K562 (cell line): ENCODE data around the gene TIMM10. TPM values are rescaled to one million over a fixed set of nuclear protein-coding genes. Genes with fewer than 3 reads are reported as not detected.

ENCODE experiments used
- ATAC-seq: fragments of 200-7000 bp; cut with Tn5 transposase; 3 replicates; pipeline ENCODE4 v1.9.1; 2020; ENCODE audit warnings: moderate library complexity
- BruUV-seq: library from RNA; stranded (reverse); fragments of 400-500 nt; replicated peaks from 2 replicates; lab custom pipeline; 2021; lab: Mats Ljungman, UMichigan
- CTCF ChIA-PET: fragments of 300-600 bp; formaldehyde crosslinking; extraction: SDS; loops from one replicate; lab custom pipeline; 2021; ENCODE audit warnings: low intra/inter-chr PET ratio; lab: Yijun Ruan, JAX
- POLR2A ChIA-PET: fragments of 300-600, 350-650 bp; sonication (Branson Sonifier 250); formaldehyde crosslinking; extraction: SDS; loops from one replicate; lab custom pipeline; 2021; ENCODE audit warnings: antibody characterized with exemption, inconsistent platforms; lab: Yijun Ruan, JAX
- DNase-seq, 4 experiments: peaks; one replicate each; pipeline versions ENCODE4 v3.0.0 to v3.0.0-alpha.2; 2011 to 2018; ENCODE audit warnings: low spot score in 3 of 4, mixed read lengths in 3 of 4; ENCODE audit errors: extremely low read depth in 1 of 4
- FAIRE-seq: peaks from 2 replicates; lab custom pipeline; 2011; peaks lifted over from hg19 to GRCh38; lab: Jason Lieb, UNC
- H2AFZ ChIP-seq: 2 replicates; pipeline ENCODE4 v1.6.0; 2011; ENCODE audit warnings: low read depth, low read length, control low read depth, inconsistent platforms
- H3K27ac ChIP-seq: fragments of 200-600 bp; 3 replicates; pipeline ENCODE4 v1.8.0; 2011; ENCODE audit warnings: low read depth, mild to moderate bottlenecking, control low read depth, inconsistent platforms, low read length, moderate library complexity, mixed read lengths; ENCODE audit errors: extremely low read depth
- H3K27me3 ChIP-seq, 2 experiments: fragments of 300-600 bp in 1 of 2; 2 replicates in 1 of 2; 3 replicates in 1 of 2; pipeline versions ENCODE4 v1.6.0 to v1.8.0; 2011; ENCODE audit warnings: inconsistent platforms in 2 of 2, low read length in 2 of 2, mild to moderate bottlenecking in 1 of 2, mixed read lengths in 1 of 2, moderate library complexity in 1 of 2; ENCODE audit not compliant: control insufficient read depth in 2 of 2, insufficient read depth in 2 of 2
- H3K36me3 ChIP-seq: fragments of 300-600 bp; 3 replicates; pipeline ENCODE4 v1.8.0; 2011; ENCODE audit warnings: mild to moderate bottlenecking, low read length, inconsistent platforms; ENCODE audit not compliant: control insufficient read depth, insufficient read depth
- H3K4me1 ChIP-seq, 2 experiments: fragments of 200-600 bp in 1 of 2; replicated peaks in 1 of 2; 2 replicates in 1 of 2; 3 replicates in 1 of 2; pipeline versions ENCODE4 v1.5.1 to v1.8.0; 2011; ENCODE audit warnings: inconsistent platforms in 2 of 2, low read length in 2 of 2, mild to moderate bottlenecking in 1 of 2, mixed read lengths in 1 of 2, moderate library complexity in 1 of 2; ENCODE audit not compliant: control insufficient read depth in 2 of 2, insufficient read depth in 2 of 2
- H3K4me2 ChIP-seq: 2 replicates; pipeline ENCODE4 v1.6.1; 2011; ENCODE audit warnings: low read length, control low read depth, inconsistent platforms, mixed read lengths; ENCODE audit not compliant: insufficient read depth
- H3K4me3 ChIP-seq: fragments of 200-600 bp; sonication (generic), shearing (Covaris generic); 2 replicates; pipeline ENCODE4 v1.5.1; 2016; ENCODE audit warnings: control low read depth, inconsistent platforms
- H3K79me2 ChIP-seq: fragments of 200-600 bp; 3 replicates; pipeline ENCODE4 v1.8.0; 2011; ENCODE audit warnings: low read length, inconsistent platforms; ENCODE audit not compliant: control insufficient read depth, insufficient read depth
- H3K9ac ChIP-seq, 2 experiments: 2 replicates each; pipeline versions ENCODE4 v1.6.0 to v1.6.1; 2011; ENCODE audit warnings: low read depth in 2 of 2, low read length in 2 of 2, control low read depth in 1 of 2, inconsistent platforms in 1 of 2, mild to moderate bottlenecking in 1 of 2, mixed read lengths in 1 of 2; ENCODE audit not compliant: insufficient read depth in 1 of 2
- H3K9me1 ChIP-seq: one replicate; pipeline ENCODE4 v1.6.0; 2011; ENCODE audit warnings: inconsistent platforms, mild to moderate bottlenecking, low read length, moderate library complexity; ENCODE audit not compliant: control insufficient read depth, insufficient read depth
- H3K9me3 ChIP-seq: replicated peaks from 2 replicates; pipeline ENCODE4 v1.5.1; 2011; ENCODE audit warnings: low read depth, low read length, inconsistent platforms; ENCODE audit not compliant: control insufficient read depth, insufficient read depth
- H4K20me1 ChIP-seq: replicated peaks from 2 replicates; pipeline ENCODE4 v1.6.1; 2011; ENCODE audit warnings: low read length, inconsistent platforms, mixed read lengths; ENCODE audit not compliant: control insufficient read depth, insufficient read depth
- FOXP1 ChIP-seq: sonication (generic); formaldehyde crosslinking; IDR thresholded peaks from 2 replicates; pipeline ENCODE4 v1.8.0; 2022; ENCODE audit warnings: mild to moderate bottlenecking, missing genetic modification reagents
- HDAC6 ChIP-seq: IDR thresholded peaks from 2 replicates; pipeline ENCODE4 v1.6.1; 2012; ENCODE audit warnings: low read depth, mild to moderate bottlenecking, control low read depth, inconsistent platforms, low read length, moderate library complexity
- MAZ ChIP-seq, 2 experiments: fragments of 450-650 bp in 1 of 2; sonication (generic) in 1 of 2; formaldehyde crosslinking; IDR thresholded peaks in 1 of 2; conservative IDR thresholded peaks in 1 of 2; 2 replicates each; pipeline versions ENCODE4 v1.4.0 to v1.5.0; 2020; ENCODE audit warnings: mild to moderate bottlenecking in 1 of 2, missing genetic modification reagents in 1 of 2
- MBD2 ChIP-seq: sonication (generic); IDR thresholded peaks from 2 replicates; pipeline ENCODE4 v1.6.1; 2016; ENCODE audit warnings: low read depth, borderline replicate concordance
- POLR2G ChIP-seq: fragments of 200-400 bp; formaldehyde crosslinking; IDR thresholded peaks from 2 replicates; pipeline ENCODE4 v1.6.1; 2017; ENCODE audit warnings: low read depth, mild to moderate bottlenecking, antibody characterized with exemption, low read length, moderate library complexity
- RBFOX2 ChIP-seq: fragments of 200-400 bp; formaldehyde crosslinking; IDR thresholded peaks from 2 replicates; pipeline ENCODE4 v1.6.1; 2017; ENCODE audit warnings: low read depth, mild to moderate bottlenecking, low read length, moderate library complexity
- RFX5 ChIP-seq: IDR thresholded peaks from 2 replicates; pipeline ENCODE4 v1.6.1; 2011; ENCODE audit warnings: low read depth, mild to moderate bottlenecking, improper control_type of control experiment, low read length
- UBTF ChIP-seq, 2 experiments: IDR thresholded peaks; 2 replicates each; pipeline ENCODE4 v1.6.1; 2012; ENCODE audit warnings: improper control_type of control experiment in 2 of 2, low read depth in 2 of 2, low read length in 2 of 2, borderline replicate concordance in 1 of 2
- YY1 ChIP-seq, 3 experiments: IDR thresholded peaks; 2 replicates each; pipeline ENCODE4 v1.6.1; 2011; ENCODE audit warnings: low read length in 2 of 3, mild to moderate bottlenecking in 2 of 3, moderate library complexity in 2 of 3, borderline replicate concordance in 1 of 3, control low read depth in 1 of 3, low read depth in 1 of 3; ENCODE audit not compliant: insufficient read depth in 3 of 3, insufficient replicate concordance in 2 of 3, control insufficient read depth in 1 of 3, insufficient read length in 1 of 3; ENCODE audit errors: extremely low read depth in 1 of 3
- ZNF589 ChIP-seq: fragments of 200-800 bp; sonication (Bioruptor generic); IDR thresholded peaks from 2 replicates; pipeline ENCODE4 v1.6.1; 2016; ENCODE audit warnings: low read depth, missing genetic modification characterization, missing compliant biosample characterization
- WGBS: fragments of 100-300 bp; shearing (Covaris generic); methylation state at CpG from one replicate; pipeline ENCODE4 v1.1.6; 2016; ENCODE audit warnings: low coverage, mixed read lengths; ENCODE audit not compliant: insufficient coverage; ENCODE audit errors: missing lambda C conversion rate; 5-methylcytosine and 5-hydroxymethylcytosine counted together
- in situ Hi-C: fragments of 300-500 bp; cut with MboI; formaldehyde crosslinking; loops from 4 replicates; pipeline ENCODE4 v1.15.0; 2018; ENCODE audit warnings: inconsistent platforms, mixed read lengths
- intact Hi-C: fragments of 100-400 bp; cut with micrococcal nuclease; formaldehyde crosslinking; loops from 2 replicates; pipeline ENCODE4 v1.14.2; 2022
- polyA plus RNA-seq, 8 experiments: library from polyadenylated mRNA; depleted of rRNA in 4 of 8; stranded (reverse) in 5 of 8; unstranded in 3 of 8; fragments of >200 nt; fragmentation: Nextera tagmentation in 2 of 8; fragmentation: Illumina TruSeq in 1 of 8; extraction: Ambion mirVana in 2 of 8; extraction: Trizol in 1 of 8; gene quantifications; 2 replicates each; pipeline versions ENCODE4 v1.2.1 to v1.2.3, GENCODE V29; 2011 to 2014; ENCODE audit warnings: inconsistent platforms in 1 of 8, missing spikeins in 1 of 8
- total RNA-seq, 7 experiments: library from RNA; depleted of rRNA in 6 of 7; stranded (reverse); fragments of >200 nt in 6 of 7; fragmentation: Illumina TruSeq in 2 of 7; extraction: Trizol in 2 of 7; gene quantifications; 2 replicates each; pipeline versions ENCODE4 v1.2.1 to v1.2.3, GENCODE V29; 2011 to 2021; ENCODE audit warnings: low replicate concordance in 1 of 7
- TF ChIP-seq, protein P1 (sequence below), 2 experiments: IDR thresholded peaks; 2 replicates each; pipeline ENCODE4 v1.6.1; 2011; ENCODE audit warnings: borderline replicate concordance in 1 of 2, control low read depth in 1 of 2, low read depth in 1 of 2, low read length in 1 of 2, mild to moderate bottlenecking in 1 of 2, mixed read lengths in 1 of 2, moderate library complexity in 1 of 2; ENCODE audit not compliant: insufficient read depth in 1 of 2, insufficient read length in 1 of 2, poor library complexity in 1 of 2, severe bottlenecking in 1 of 2; ENCODE audit errors: extremely low read depth in 1 of 2

TIMM10 gene
- total and polyA plus RNA-seq, 9 of the 15 experiments (the other 6 are each of a cell fraction or from before 2014, with no cell fraction given), result 109 to 553 (median 172) TPM

DNA sequence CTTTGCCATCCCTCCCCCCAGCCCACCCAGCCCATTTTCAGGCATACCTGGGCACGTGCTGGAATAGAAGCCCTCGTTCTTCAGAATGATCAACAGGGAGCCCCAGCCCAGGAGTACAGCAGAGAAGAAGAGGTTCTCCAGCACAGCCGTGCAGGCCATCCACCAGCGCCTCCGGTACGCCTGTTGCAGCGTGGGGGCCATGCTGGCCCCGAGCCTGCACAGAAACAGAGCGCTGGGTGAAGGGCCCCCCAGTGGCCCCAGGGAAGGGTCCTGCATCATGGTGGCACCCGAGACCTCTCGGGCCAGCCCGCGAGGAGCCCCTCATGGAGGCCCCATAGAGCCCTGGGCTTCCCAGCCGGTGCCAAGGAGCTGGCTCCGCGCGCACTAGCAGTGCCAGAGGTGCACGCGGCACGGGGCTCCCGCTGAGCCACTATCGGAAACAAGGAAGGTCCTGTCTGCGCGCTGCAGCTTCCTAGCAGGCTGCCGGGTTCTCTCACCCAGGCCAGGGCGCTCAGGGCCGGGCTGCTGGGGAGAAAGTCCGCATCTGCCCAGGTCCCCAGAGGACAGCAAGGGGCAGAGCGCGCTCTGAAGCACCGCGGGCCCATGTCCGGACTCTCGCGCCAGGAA, 16.5 kb downstream of the TIMM10 start:
- H3K4me3 ChIP-seq, result peak overlapping the region; percentile 88
- H3K4me2 ChIP-seq, result peak overlapping the region; percentile 88
- peak in 3 of 4 experiments; percentile 46 to 56 (median 49) for DNase-seq
- H3K9me3 ChIP-seq, result no peaks in the 10 kb centered on the region
- peaks cover 49% of the 10 kb centered on the region for H3K79me2 ChIP-seq
- peak overlapping the region; percentile 86 for H3K27ac ChIP-seq
- intact Hi-C loops (no loop called here), in situ Hi-C loops (no loop called here)
- peak overlapping the region; percentile 89 to 90 for H3K9ac ChIP-seq
- H2AFZ ChIP-seq, result peak overlapping the region; percentile 99
- POLR2A ChIA-PET, result interaction anchor here (0.6 to 4.1 kb wide), 7 partner anchors 9 to 168 kb away, joined by 3 to 31 read pairs (median 6); partner anchors contain the start of gene TIMM10
- no peak for FAIRE-seq
- no peaks in the 10 kb centered on the region for H4K20me1 ChIP-seq
- peaks cover 21 to 31% of the 10 kb centered on the region in 2 experiments; a peak in 4 of 5 replicates for H3K4me1 ChIP-seq
- no peaks in the 10 kb centered on the region for H3K9me1 ChIP-seq
- no peaks in the 10 kb centered on the region for H3K27me3 ChIP-seq
- peaks cover 17% of the 10 kb centered on the region; the same call in 2 of the 3 replicates for H3K36me3 ChIP-seq
- no TSS peak for BruUV-seq
- peak; percentile 56 for ATAC-seq
- WGBS, result 5% methylated on average over 30 of the region's 35 CpGs
- CTCF ChIA-PET, result no interaction called here
- TF ChIP-seq ZNF589 (CRISPR knock-in tag), result no peak
- TF ChIP-seq YY1 (IDR thresholded peaks at IDR 0.05; ENCODE audit: borderline replicate concordance in 1 of 3, control insufficient read depth in 1 of 3, extremely low read depth in 1 of 3, insufficient read depth in 3 of 3, insufficient read length in 1 of 3, insufficient replicate concordance in 2 of 3, low read depth in 1 of 3, low read length in 2 of 3), result peak in 1 of 3 experiments; percentile 7
- peak in 1 of 2 experiments; percentile 26; a peak in 1 of 4 replicates for TF ChIP-seq MAZ (CRISPR knock-in tag; conservative IDR thresholded peaks at IDR 0.05 in 1 of 2, IDR thresholded peaks at IDR 0.05 in 1 of 2)
- TF ChIP-seq FOXP1, result 0 out of 2 replicates have a peak, but pooled peaks have one; percentile 54
- peak; percentile 60 for TF ChIP-seq POLR2G
- no peak for TF ChIP-seq RFX5
- TF ChIP-seq HDAC6, result peak; percentile 31; the same call in 1 of the 2 replicates
- TF ChIP-seq, protein P1, sequence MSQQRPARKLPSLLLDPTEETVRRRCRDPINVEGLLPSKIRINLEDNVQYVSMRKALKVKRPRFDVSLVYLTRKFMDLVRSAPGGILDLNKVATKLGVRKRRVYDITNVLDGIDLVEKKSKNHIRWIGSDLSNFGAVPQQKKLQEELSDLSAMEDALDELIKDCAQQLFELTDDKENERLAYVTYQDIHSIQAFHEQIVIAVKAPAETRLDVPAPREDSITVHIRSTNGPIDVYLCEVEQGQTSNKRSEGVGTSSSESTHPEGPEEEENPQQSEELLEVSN (IDR thresholded peaks at IDR 0.05; ENCODE audit: borderline replicate concordance in 1 of 2, extremely low read depth in 1 of 2, insufficient read depth in 1 of 2, insufficient read length in 1 of 2, low read depth in 1 of 2, low read length in 1 of 2, poor library complexity in 1 of 2, severe bottlenecking in 1 of 2), result peak in 1 of 2 experiments; percentile 71
- TF ChIP-seq UBTF (IDR thresholded peaks at IDR 0.05; ENCODE audit: borderline replicate concordance in 1 of 2, low read depth in 2 of 2, low read length in 2 of 2), result 0 out of 4 replicates have a peak, but pooled peaks of 1 of the 2 experiments have one; percentile 29
- TF ChIP-seq RBFOX2, result peak; percentile 65
- TF ChIP-seq MBD2, result 0 out of 2 replicates have a peak, but pooled peaks have one; percentile 22
